ENCODE data around the gene BPGM.
"Not testable (repeated sequence)": the region's sequence is repeated elsewhere in the genome, so short reads cannot be mapped to it uniquely, and the experiment has no call there.

The BPGM gene

DNA sequence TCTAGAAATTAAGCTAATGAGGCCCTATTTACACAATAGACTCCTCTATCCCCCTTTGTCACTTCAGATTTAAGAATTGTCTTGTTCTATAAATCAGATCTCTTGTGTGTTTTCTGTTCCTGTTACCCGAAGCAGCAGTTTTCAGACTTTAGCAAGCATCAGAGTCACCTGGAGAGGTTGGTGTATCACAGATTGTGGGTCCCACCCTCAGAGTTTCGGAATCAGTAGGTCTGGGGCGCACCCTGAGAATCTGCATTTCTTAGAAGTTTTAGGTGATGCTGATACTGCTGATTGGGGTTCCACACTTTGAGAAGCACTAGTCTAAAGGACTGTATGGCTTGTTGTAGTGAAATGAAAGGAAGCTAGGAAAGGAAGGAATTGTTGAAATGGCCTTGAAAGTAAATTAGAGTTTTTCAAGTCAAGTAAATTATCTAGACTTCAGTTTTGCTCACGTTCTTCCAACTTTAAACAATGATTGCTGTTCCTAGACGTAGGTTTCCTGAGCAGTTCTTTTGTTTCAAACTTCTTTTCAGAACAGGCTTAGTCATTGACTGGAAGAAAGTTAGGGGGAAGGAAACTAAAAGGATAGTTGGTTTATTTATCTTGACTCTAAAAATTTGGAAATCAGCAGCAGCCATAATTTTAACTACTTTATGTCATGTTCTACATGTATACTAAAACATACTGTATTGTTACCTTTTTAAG, 15.7 kb downstream of the BPGM start:
- no peak overlapping the region for H3K27ac Mint-ChIP-seq
- H3K4me3 Mint-ChIP-seq, result no peak overlapping the region
- no peak for DNase-seq
- H3K4me1 Mint-ChIP-seq, result peaks cover 21% of the 10 kb centered on the region
- no peaks in the 10 kb centered on the region for H3K27me3 Mint-ChIP-seq (ENCODE audit: low read depth, poor library complexity)
- H3K9me3 Mint-ChIP-seq, result no peaks in the 10 kb centered on the region
- peaks cover 37% of the 10 kb centered on the region for H3K36me3 Mint-ChIP-seq (ENCODE audit: low read depth)
- TF ChIP-seq, protein P1, sequence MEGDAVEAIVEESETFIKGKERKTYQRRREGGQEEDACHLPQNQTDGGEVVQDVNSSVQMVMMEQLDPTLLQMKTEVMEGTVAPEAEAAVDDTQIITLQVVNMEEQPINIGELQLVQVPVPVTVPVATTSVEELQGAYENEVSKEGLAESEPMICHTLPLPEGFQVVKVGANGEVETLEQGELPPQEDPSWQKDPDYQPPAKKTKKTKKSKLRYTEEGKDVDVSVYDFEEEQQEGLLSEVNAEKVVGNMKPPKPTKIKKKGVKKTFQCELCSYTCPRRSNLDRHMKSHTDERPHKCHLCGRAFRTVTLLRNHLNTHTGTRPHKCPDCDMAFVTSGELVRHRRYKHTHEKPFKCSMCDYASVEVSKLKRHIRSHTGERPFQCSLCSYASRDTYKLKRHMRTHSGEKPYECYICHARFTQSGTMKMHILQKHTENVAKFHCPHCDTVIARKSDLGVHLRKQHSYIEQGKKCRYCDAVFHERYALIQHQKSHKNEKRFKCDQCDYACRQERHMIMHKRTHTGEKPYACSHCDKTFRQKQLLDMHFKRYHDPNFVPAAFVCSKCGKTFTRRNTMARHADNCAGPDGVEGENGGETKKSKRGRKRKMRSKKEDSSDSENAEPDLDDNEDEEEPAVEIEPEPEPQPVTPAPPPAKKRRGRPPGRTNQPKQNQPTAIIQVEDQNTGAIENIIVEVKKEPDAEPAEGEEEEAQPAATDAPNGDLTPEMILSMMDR (IDR thresholded peaks at IDR 0.05), result no peak

DNA sequence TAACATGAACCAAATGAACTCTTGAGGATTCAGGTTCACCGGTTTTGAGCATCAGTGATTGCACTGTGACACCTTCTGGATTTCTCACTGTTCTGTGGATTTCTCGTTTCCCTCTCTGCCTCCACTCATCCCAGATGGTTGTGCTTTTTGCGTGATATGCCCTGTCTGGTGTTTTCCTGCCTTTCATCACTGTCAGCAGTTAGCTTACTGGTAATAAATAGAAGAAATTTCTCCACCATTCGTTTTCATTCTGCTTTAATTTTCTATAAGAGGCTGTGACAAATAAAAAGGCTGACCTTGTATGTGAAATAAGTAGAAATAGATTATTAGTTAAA, 16.2 kb downstream of the BPGM start:
- Mint-ChIP-seq H3K36me3 (ENCODE audit: low read depth) (peaks cover 37% of the 10 kb centered on the region), H3K9me3 (no peaks in the 10 kb centered on the region), H3K4me3 (no peak overlapping the region), H3K27ac (peak overlapping the region; percentile 18), H3K27me3 (ENCODE audit: low read depth, poor library complexity) (no peaks in the 10 kb centered on the region), H3K4me1 (peaks cover 16% of the 10 kb centered on the region)
- no peak for DNase-seq
- TF ChIP-seq, protein P1 (IDR thresholded peaks at IDR 0.05), result no peak

DNA sequence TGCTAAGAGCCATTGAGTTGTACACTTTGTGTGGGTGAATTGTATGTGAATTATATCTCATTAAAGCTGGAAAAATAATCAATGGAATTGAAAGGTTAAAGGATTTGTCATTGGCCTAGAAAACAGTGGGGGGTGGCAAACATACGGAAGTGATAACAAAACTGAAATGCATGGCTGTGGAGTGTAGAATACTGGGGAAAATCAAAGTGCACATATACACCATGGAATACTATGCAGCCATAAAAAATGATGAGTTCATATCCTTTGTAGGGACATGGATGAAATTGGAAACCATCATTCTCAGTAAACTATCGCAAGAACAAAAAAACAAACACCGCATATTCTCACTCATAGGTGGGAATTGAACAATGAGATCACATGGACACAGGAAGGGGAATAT, 18.4 kb downstream of the BPGM start:
- not testable (repeated sequence) for H3K9me3 Mint-ChIP-seq; H3K27me3 Mint-ChIP-seq (ENCODE audit: low read depth, poor library complexity); DNase-seq; H3K4me3 Mint-ChIP-seq; H3K27ac Mint-ChIP-seq; H3K4me1 Mint-ChIP-seq
- H3K36me3 Mint-ChIP-seq (ENCODE audit: low read depth), result peaks cover 37% of the 10 kb centered on the region

DNA sequence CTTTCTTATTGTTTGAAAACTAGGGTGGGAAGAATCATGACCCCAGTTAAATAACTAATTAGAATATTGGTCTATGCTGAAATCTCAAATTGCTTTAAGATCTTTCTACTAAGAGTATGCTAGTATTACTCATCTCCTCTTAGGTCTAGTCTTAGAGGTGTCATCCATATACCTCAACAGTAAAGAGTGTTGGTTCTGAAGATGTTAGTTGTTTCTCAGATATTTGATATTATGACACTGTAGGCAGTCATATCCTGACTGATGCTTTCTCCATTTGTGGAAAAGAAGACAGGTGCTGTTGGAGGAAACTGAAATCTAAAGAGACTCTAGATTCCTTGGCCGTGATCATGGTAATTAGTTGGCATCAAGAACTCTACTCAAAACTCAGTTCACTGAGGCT, 21.2 kb downstream of the BPGM start:
- TF ChIP-seq, protein P1 (IDR thresholded peaks at IDR 0.05), result no peak
- H3K27ac Mint-ChIP-seq, result no peak overlapping the region
- H3K4me1 Mint-ChIP-seq, result peaks cover 2% of the 10 kb centered on the region
- peaks cover 24% of the 10 kb centered on the region for H3K36me3 Mint-ChIP-seq (ENCODE audit: low read depth)
- no peak for DNase-seq
- no peaks in the 10 kb centered on the region for H3K27me3 Mint-ChIP-seq (ENCODE audit: low read depth, poor library complexity)
- peaks cover 4% of the 10 kb centered on the region for H3K9me3 Mint-ChIP-seq
- no peak overlapping the region for H3K4me3 Mint-ChIP-seq

DNA sequence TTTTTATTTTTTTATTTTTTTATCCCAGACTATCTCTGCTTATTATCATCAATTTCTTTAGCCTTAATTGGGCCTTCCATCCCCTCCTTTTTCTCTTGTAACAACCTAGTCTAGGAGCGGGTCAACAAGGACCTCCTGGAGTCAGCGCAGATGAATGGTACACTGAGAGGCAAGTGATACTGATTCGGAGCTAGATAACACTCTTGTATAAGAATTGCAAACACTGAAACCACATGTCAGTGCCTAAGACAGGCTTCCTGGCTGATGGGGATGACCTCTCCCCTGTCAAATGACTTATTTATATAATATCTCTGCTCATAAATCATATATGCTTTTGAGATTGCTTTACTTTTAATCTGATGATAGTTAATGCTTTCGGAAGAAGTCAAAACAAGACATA, 22.7 kb downstream of the BPGM start:
- H3K4me1 Mint-ChIP-seq, result no peaks in the 10 kb centered on the region

DNA sequence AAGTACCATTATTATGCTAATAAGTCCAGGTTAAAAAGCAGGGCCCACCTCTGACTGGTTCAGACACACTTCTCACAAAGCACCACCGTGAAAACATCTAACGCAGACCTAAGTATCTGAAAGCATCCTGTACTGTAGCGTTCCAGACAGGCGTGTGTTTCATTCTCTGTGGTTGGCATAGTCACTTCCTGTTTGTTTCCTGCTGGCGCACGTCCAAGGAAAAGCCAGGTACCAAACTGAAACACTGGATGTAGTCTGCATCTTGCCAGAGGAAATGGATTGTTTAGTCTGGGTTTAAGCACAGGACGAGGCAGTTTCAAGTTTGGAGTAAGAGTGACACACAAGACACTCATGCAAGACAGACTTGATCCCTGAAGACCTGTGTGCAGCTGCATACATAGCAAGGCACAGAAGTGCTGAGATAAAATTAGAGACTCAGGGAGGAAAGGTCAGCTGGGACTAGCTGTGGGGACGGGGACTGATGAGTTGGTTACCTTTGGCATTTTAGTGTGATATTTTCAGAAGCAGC, 23.3 kb downstream of the BPGM start:
- Mint-ChIP-seq H3K4me1 (no peaks in the 10 kb centered on the region), H3K27me3 (ENCODE audit: low read depth, poor library complexity) (no peaks in the 10 kb centered on the region), H3K9me3 (peaks cover 18% of the 10 kb centered on the region), H3K36me3 (ENCODE audit: low read depth) (peaks cover 31% of the 10 kb centered on the region), H3K4me3 (no peak overlapping the region), H3K27ac (no peak overlapping the region)
- no peak for DNase-seq
- TF ChIP-seq, protein P1 (IDR thresholded peaks at IDR 0.05), result no peak

More for the DNA sequence above, 22.7 kb downstream of the BPGM start:
- Mint-ChIP-seq H3K4me3 (no peak overlapping the region), H3K27ac (no peak overlapping the region), H3K36me3 (ENCODE audit: low read depth) (peaks cover 31% of the 10 kb centered on the region), H3K27me3 (ENCODE audit: low read depth, poor library complexity) (no peaks in the 10 kb centered on the region), H3K9me3 (peaks cover 13% of the 10 kb centered on the region)
- DNase-seq, result no peak
- TF ChIP-seq, protein P1 (IDR thresholded peaks at IDR 0.05), result no peak
